K562 (cell line): ENCODE results near the gene WBP1L. TPM values are rescaled to one million over a fixed set of nuclear protein-coding genes. Genes with fewer than 3 reads are reported as not detected.

Experiments used
- DMBX1 ChIP-seq: fragments of 250-450 bp; sonication (Bioruptor Pico); IDR thresholded peaks from 2 replicates; pipeline ENCODE4 v1.8.0; 2022; ENCODE audit warnings: inconsistent platforms, mild to moderate bottlenecking, moderate library complexity, borderline replicate concordance
- FOXK1 ChIP-seq: sonication (generic); formaldehyde crosslinking; IDR thresholded peaks from 2 replicates; pipeline ENCODE4 v1.8.0; 2022; ENCODE audit warnings: missing genetic modification reagents, mild to moderate bottlenecking, borderline replicate concordance
- JUN ChIP-seq, 2 experiments: sonication (generic) in 1 of 2; formaldehyde crosslinking in 1 of 2; IDR thresholded peaks; 2 replicates each; pipeline versions ENCODE4 v1.6.1 to v1.8.0; 2012 to 2022; ENCODE audit warnings: borderline replicate concordance in 2 of 2, mild to moderate bottlenecking in 2 of 2, improper control_type of control experiment in 1 of 2, low read depth in 1 of 2, low read length in 1 of 2, missing genetic modification reagents in 1 of 2
- MAFG ChIP-seq: fragments of 450-650 bp; conservative IDR thresholded peaks from 2 replicates; pipeline ENCODE4 v1.6.1; 2016; ENCODE audit warnings: missing genetic modification characterization, missing compliant biosample characterization
- MAFK ChIP-seq: IDR thresholded peaks from 2 replicates; pipeline ENCODE4 v1.6.1; 2011; ENCODE audit warnings: low read length, improper control_type of control experiment
- MCM2 ChIP-seq: fragments of 450-650 bp; IDR thresholded peaks from 2 replicates; pipeline ENCODE4 v1.6.1; 2017; ENCODE audit warnings: low read depth, mild to moderate bottlenecking
- NEUROD1 ChIP-seq: fragments of 150-350 bp; IDR thresholded peaks from 2 replicates; pipeline ENCODE4 v1.6.1; 2014; ENCODE audit warnings: borderline replicate concordance, low read length, low read depth; ENCODE audit not compliant: partially characterized antibody
- POLR2G ChIP-seq: fragments of 200-400 bp; formaldehyde crosslinking; IDR thresholded peaks from 2 replicates; pipeline ENCODE4 v1.6.1; 2017; ENCODE audit warnings: low read depth, mild to moderate bottlenecking, antibody characterized with exemption, low read length, moderate library complexity
- SLC30A9 ChIP-seq: fragments of 250-450 bp; sonication (Bioruptor Pico); IDR thresholded peaks from 2 replicates; pipeline ENCODE4 v1.8.0; 2022; ENCODE audit warnings: mild to moderate bottlenecking, moderate library complexity
- SMARCB1 ChIP-seq: IDR thresholded peaks from 2 replicates; pipeline ENCODE4 v1.6.1; 2011; ENCODE audit warnings: improper control_type of control experiment, low read depth; ENCODE audit not compliant: insufficient read length
- SRSF3 ChIP-seq: fragments of 200-400 bp; formaldehyde crosslinking; IDR thresholded peaks from 2 replicates; pipeline ENCODE4 v1.6.1; 2016; ENCODE audit warnings: mild to moderate bottlenecking, low read length, moderate library complexity; ENCODE audit not compliant: insufficient read depth
- TAF15 ChIP-seq: fragments of 200-400 bp; formaldehyde crosslinking; IDR thresholded peaks from 2 replicates; pipeline ENCODE4 v1.6.1; 2017; ENCODE audit warnings: mild to moderate bottlenecking, low read depth, low read length, moderate library complexity
- TCF3 ChIP-seq: sonication (generic); formaldehyde crosslinking; IDR thresholded peaks from 2 replicates; pipeline ENCODE4 v1.4.0; 2020; ENCODE audit warnings: mild to moderate bottlenecking, missing genetic modification reagents
- TSC22D4 ChIP-seq: fragments of 450-650 bp; IDR thresholded peaks from 2 replicates; pipeline ENCODE4 v1.6.1; 2016; ENCODE audit warnings: missing genetic modification characterization, missing biosample characterization, control low read depth
- ZNF212 ChIP-seq: fragments of 450-650 bp; formaldehyde crosslinking; IDR thresholded peaks from 2 replicates; pipeline ENCODE4 v1.4.0; 2020; ENCODE audit warnings: mild to moderate bottlenecking
- ZNF239 ChIP-seq: fragments of 250-450 bp; sonication (Bioruptor Pico); IDR thresholded peaks from 2 replicates; pipeline ENCODE4 v1.4.0; 2020; ENCODE audit warnings: mild to moderate bottlenecking
- ZSCAN29 ChIP-seq: fragments of 450-650 bp; IDR thresholded peaks from 2 replicates; pipeline ENCODE4 v1.6.1; 2017
- polyA plus RNA-seq, 8 experiments: library from polyadenylated mRNA; depleted of rRNA in 4 of 8; stranded (reverse) in 5 of 8; unstranded in 3 of 8; fragments of >200 nt; fragmentation: Nextera tagmentation in 2 of 8; fragmentation: Illumina TruSeq in 1 of 8; extraction: Ambion mirVana in 2 of 8; extraction: Trizol in 1 of 8; gene quantifications; 2 replicates each; pipeline versions ENCODE4 v1.2.1 to v1.2.3, GENCODE V29; 2011 to 2014; ENCODE audit warnings: inconsistent platforms in 1 of 8, missing spikeins in 1 of 8
- total RNA-seq, 7 experiments: library from RNA; depleted of rRNA in 6 of 7; stranded (reverse); fragments of >200 nt in 6 of 7; fragmentation: Illumina TruSeq in 2 of 7; extraction: Trizol in 2 of 7; gene quantifications; 2 replicates each; pipeline versions ENCODE4 v1.2.1 to v1.2.3, GENCODE V29; 2011 to 2021; ENCODE audit warnings: low replicate concordance in 1 of 7
- TF ChIP-seq, protein P1 (sequence below), 2 experiments: fragments of 450-650 bp; conservative IDR thresholded peaks; 2 replicates each; pipeline ENCODE4 v1.6.1; 2017; ENCODE audit warnings: mild to moderate bottlenecking in 2 of 2, moderate library complexity in 2 of 2
- TF ChIP-seq, protein P2 (sequence below), 2 experiments: fragments of 450-650 bp; IDR thresholded peaks; 2 replicates each; pipeline ENCODE4 v1.6.1; 2018; ENCODE audit warnings: mild to moderate bottlenecking in 2 of 2, low read depth in 1 of 2; ENCODE audit not compliant: partially characterized antibody in 2 of 2
- TF ChIP-seq, protein P3 (sequence below): sonication (generic); formaldehyde crosslinking; IDR thresholded peaks from 2 replicates; pipeline ENCODE4 v1.8.1; 2023; ENCODE audit warnings: mild to moderate bottlenecking, missing genetic modification reagents

WBP1L gene
- total and polyA plus RNA-seq, 9 of the 15 experiments (the other 6 are each of a cell fraction or from before 2014, with no cell fraction given) = 3.2 to 14.4 (median 11.3) TPM

DNA sequence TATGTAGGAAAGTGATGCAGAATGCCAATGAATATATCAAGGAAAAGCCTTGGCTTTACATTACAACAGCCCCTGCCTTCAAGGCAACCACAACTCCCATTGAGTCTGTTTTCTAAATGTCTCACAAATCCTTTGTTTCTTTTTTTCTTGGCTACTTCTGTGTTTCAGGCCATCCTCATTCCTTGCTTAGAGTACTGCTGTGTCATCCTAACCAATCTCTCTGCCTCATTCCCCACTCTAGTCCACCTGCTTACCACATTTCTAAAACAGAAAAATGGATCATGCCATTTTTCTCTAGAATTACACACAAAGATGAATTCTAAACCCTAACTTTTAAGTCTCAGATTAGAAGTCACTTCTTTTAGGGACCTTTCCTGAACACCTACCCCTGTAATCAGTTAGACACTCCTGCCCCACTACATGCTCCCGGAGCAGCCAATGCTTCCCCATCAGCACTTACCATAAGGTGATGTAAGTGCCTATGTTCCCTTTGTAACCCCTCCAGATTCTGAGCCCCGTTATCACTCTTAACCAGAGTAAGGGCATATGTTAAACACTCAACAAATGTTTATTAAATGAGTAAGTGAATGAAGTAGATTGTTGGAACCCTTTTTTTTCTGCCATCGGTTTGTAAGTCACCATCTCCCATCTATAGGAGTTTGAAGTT lies 113.1 kb downstream of the WBP1L start (continued):
- TF ChIP-seq DMBX1 (CRISPR knock-in tag) = no peak
- TF ChIP-seq POLR2G = no peak
- TF ChIP-seq, protein P1, sequence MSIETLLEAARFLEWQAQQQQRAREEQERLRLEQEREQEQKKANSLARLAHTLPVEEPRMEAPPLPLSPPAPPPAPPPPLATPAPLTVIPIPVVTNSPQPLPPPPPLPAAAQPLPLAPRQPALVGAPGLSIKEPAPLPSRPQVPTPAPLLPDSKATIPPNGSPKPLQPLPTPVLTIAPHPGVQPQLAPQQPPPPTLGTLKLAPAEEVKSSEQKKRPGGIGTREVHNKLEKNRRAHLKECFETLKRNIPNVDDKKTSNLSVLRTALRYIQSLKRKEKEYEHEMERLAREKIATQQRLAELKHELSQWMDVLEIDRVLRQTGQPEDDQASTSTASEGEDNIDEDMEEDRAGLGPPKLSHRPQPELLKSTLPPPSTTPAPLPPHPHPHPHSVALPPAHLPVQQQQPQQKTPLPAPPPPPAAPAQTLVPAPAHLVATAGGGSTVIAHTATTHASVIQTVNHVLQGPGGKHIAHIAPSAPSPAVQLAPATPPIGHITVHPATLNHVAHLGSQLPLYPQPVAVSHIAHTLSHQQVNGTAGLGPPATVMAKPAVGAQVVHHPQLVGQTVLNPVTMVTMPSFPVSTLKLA (conservative IDR thresholded peaks at IDR 0.05) = no peak
- TF ChIP-seq JUN (IDR thresholded peaks at IDR 0.05; ENCODE audit: borderline replicate concordance, low read depth, low read length) = no peak
- no peak for TF ChIP-seq JUN (CRISPR knock-in tag; IDR thresholded peaks at IDR 0.05; ENCODE audit: borderline replicate concordance)
- TF ChIP-seq SMARCB1 = no peak
- TF ChIP-seq, protein P2, sequence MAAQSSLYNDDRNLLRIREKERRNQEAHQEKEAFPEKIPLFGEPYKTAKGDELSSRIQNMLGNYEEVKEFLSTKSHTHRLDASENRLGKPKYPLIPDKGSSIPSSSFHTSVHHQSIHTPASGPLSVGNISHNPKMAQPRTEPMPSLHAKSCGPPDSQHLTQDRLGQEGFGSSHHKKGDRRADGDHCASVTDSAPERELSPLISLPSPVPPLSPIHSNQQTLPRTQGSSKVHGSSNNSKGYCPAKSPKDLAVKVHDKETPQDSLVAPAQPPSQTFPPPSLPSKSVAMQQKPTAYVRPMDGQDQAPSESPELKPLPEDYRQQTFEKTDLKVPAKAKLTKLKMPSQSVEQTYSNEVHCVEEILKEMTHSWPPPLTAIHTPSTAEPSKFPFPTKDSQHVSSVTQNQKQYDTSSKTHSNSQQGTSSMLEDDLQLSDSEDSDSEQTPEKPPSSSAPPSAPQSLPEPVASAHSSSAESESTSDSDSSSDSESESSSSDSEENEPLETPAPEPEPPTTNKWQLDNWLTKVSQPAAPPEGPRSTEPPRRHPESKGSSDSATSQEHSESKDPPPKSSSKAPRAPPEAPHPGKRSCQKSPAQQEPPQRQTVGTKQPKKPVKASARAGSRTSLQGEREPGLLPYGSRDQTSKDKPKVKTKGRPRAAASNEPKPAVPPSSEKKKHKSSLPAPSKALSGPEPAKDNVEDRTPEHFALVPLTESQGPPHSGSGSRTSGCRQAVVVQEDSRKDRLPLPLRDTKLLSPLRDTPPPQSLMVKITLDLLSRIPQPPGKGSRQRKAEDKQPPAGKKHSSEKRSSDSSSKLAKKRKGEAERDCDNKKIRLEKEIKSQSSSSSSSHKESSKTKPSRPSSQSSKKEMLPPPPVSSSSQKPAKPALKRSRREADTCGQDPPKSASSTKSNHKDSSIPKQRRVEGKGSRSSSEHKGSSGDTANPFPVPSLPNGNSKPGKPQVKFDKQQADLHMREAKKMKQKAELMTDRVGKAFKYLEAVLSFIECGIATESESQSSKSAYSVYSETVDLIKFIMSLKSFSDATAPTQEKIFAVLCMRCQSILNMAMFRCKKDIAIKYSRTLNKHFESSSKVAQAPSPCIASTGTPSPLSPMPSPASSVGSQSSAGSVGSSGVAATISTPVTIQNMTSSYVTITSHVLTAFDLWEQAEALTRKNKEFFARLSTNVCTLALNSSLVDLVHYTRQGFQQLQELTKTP (IDR thresholded peaks at IDR 0.05; ENCODE audit: low read depth in 1 of 2, partially characterized antibody in 2 of 2) = no peak
- TF ChIP-seq SRSF3 = no peak
- TF ChIP-seq ZSCAN29 = no peak
- TF ChIP-seq TCF3 = peak; percentile 23; the same call in 1 of the 2 replicates
- no peak for TF ChIP-seq NEUROD1
- TF ChIP-seq TSC22D4 (tag) = no peak
- TF ChIP-seq, protein P3, sequence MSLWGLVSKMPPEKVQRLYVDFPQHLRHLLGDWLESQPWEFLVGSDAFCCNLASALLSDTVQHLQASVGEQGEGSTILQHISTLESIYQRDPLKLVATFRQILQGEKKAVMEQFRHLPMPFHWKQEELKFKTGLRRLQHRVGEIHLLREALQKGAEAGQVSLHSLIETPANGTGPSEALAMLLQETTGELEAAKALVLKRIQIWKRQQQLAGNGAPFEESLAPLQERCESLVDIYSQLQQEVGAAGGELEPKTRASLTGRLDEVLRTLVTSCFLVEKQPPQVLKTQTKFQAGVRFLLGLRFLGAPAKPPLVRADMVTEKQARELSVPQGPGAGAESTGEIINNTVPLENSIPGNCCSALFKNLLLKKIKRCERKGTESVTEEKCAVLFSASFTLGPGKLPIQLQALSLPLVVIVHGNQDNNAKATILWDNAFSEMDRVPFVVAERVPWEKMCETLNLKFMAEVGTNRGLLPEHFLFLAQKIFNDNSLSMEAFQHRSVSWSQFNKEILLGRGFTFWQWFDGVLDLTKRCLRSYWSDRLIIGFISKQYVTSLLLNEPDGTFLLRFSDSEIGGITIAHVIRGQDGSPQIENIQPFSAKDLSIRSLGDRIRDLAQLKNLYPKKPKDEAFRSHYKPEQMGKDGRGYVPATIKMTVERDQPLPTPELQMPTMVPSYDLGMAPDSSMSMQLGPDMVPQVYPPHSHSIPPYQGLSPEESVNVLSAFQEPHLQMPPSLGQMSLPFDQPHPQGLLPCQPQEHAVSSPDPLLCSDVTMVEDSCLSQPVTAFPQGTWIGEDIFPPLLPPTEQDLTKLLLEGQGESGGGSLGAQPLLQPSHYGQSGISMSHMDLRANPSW (CRISPR knock-in tag) = no peak
- TF ChIP-seq FOXK1 = no peak
- no peak for TF ChIP-seq TAF15
- peak; percentile 32; the same call in 1 of the 2 replicates for TF ChIP-seq MAFK
- TF ChIP-seq ZNF239 (CRISPR knock-in tag) = no peak
- TF ChIP-seq SLC30A9 (CRISPR knock-in tag) = no peak
- TF ChIP-seq MAFG (tag) = peak; percentile 69
- TF ChIP-seq ZNF212 (CRISPR knock-in tag) = no peak
- no peak for TF ChIP-seq MCM2
